Tibial nerve (tissue), 4 donors: ENCODE data around the gene GPR108. TPM values are rescaled to one million over a fixed set of nuclear protein-coding genes. Genes with fewer than 3 reads are reported as not detected.
A peak's percentile ranks its signal among the peaks of the same experiment; 100 is the strongest.

Source experiments
- DNase-seq, 2 donors: peaks; one replicate each; pipeline ENCODE4 v3.0.0-alpha.2; 2019; ENCODE audit warnings: low spot score in 2 of 2
- H3K27ac ChIP-seq, 4 donors: fragments of 200-600 bp; sonication (generic) in 3 of 4; one replicate each; pipeline ENCODE4 v1.5.1; 2017 to 2019; ENCODE audit warnings: mild to moderate bottlenecking in 1 of 4
- H3K27me3 ChIP-seq, 2 donors: fragments of 200-600 bp; sonication (generic) in 1 of 2; one replicate each; pipeline versions ENCODE4 v1.5.1 to v1.6.0; 2017 to 2019
- H3K36me3 ChIP-seq, 3 donors: fragments of 200-600 bp; sonication (generic); one replicate each; pipeline ENCODE4 v1.5.1; 2018 to 2019
- H3K4me1 ChIP-seq, 4 donors: fragments of 200-600 bp; sonication (generic) in 3 of 4; one replicate each; pipeline ENCODE4 v1.5.1; 2017 to 2019
- H3K4me3 ChIP-seq, 4 donors: fragments of 200-600 bp; sonication (generic) in 3 of 4; one replicate each; pipeline ENCODE4 v1.5.1; 2017 to 2019; ENCODE audit warnings: mild to moderate bottlenecking in 1 of 4, moderate library complexity in 1 of 4
- H3K9me3 ChIP-seq, 4 donors: fragments of 200-600 bp; sonication (generic) in 3 of 4; one replicate each; pipeline ENCODE4 v1.5.1; 2017 to 2019
- CTCF ChIP-seq, 5 experiments: fragments of 200-600 bp in 3 of 5; fragments of 450-650 bp in 2 of 5; sonication (generic) in 3 of 5; IDR thresholded peaks; one replicate each; pipeline ENCODE4 v1.5.1; 2016 to 2019; ENCODE audit warnings: antibody characterized with exemption in 5 of 5, mild to moderate bottlenecking in 3 of 5, moderate library complexity in 2 of 5
- EP300 ChIP-seq, 2 donors: sonication (generic); formaldehyde crosslinking; IDR thresholded peaks; one replicate each; pipeline ENCODE4 v1.6.1; 2017; ENCODE audit warnings: antibody characterized with exemption in 2 of 2, mild to moderate bottlenecking in 1 of 2
- POLR2A ChIP-seq, 2 donors: fragments of 450-650 bp; IDR thresholded peaks; one replicate each; pipeline ENCODE4 v1.6.1; 2017; ENCODE audit warnings: antibody characterized with exemption in 2 of 2, mild to moderate bottlenecking in 2 of 2, moderate library complexity in 2 of 2
- WGBS, 2 donors: methylation state at CpG; one replicate each; pipeline ENCODE4 v1.1.5; 2018; 5-methylcytosine and 5-hydroxymethylcytosine counted together
- total RNA-seq, 4 donors: library from RNA; depleted of rRNA; stranded (reverse); fragments of >200 nt; gene quantifications; one replicate each; pipeline ENCODE4 v1.1.0, GENCODE V29; 2016

The GPR108 gene
- total RNA-seq, 4 donors from 2014 or later: 53.4 to 79.2 (median 65.9) TPM

DNA sequence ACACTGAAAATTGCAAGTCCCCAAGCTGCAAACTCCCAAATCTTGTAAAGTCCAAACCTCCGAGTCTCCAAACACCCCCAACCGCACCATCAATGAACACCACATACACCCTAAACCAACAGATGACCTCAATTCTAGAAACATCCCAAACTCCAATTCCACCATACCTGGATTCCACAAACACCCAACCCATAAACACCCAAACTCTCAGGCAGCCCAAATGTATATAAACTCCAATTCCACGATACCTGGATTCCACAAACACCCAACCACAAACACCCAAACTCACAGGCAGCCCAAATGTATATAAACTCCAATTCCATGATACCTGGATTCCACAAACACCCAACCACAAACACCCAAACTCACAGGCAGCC lies 17.4 kb downstream of the GPR108 start:
- no peak for DNase-seq
- TF ChIP-seq EP300 (IDR thresholded peaks at IDR 0.05) (no peak), CTCF (IDR thresholded peaks at IDR 0.05) (no peak), POLR2A (IDR thresholded peaks at IDR 0.05) (no peak)
- Histone ChIP-seq H3K4me3 (peak overlapping the region in 2 of 4 donors; percentile 12 to 46), H3K27me3 (no peaks in the 10 kb centered on the region), H3K4me1 (peaks cover 0 to 47% (median 10%) of the 10 kb centered on the region in 4 donors), H3K36me3 (no peaks in the 10 kb centered on the region), H3K9me3 (no peaks in the 10 kb centered on the region), H3K27ac (peak overlapping the region in 1 of 4 donors; percentile 44)
- 85 to 89% methylated on average over 3 of the region's 3 CpGs for WGBS, 2 donors

- Histone ChIP-seq H3K4me3 (peak overlapping the region in 2 of 4 donors; percentile 15 to 46), H3K4me1 (peaks cover 0 to 45% (median 10%) of the 10 kb centered on the region in 4 donors), H3K36me3 (no peaks in the 10 kb centered on the region), H3K9me3 (no peaks in the 10 kb centered on the region), H3K27me3 (no peaks in the 10 kb centered on the region), H3K27ac (no peak overlapping the region)
- no peak for DNase-seq
- 84 to 89% methylated on average over 6 of the region's 6 CpGs for whole genome bisulfite sequencing, 2 donors
- no peak for TF ChIP-seq EP300 (IDR thresholded peaks at IDR 0.05)
- TF ChIP-seq CTCF (IDR thresholded peaks at IDR 0.05): no peak
- TF ChIP-seq POLR2A (IDR thresholded peaks at IDR 0.05): no peak
These were observed 17.9 kb downstream of the GPR108 start for GRCh38 chr19:6719540-6719861.

- Histone ChIP-seq H3K36me3 (no peaks in the 10 kb centered on the region), H3K9me3 (no peaks in the 10 kb centered on the region), H3K27me3 (no peaks in the 10 kb centered on the region), H3K4me1 (peaks cover 0 to 43% (median 10%) of the 10 kb centered on the region in 4 donors), H3K4me3 (peak overlapping the region in 2 of 4 donors; percentile 15 to 46), H3K27ac (no peak overlapping the region)
- DNase-seq: no peak
- WGBS, 2 donors: 75 to 77% methylated on average over 18 to 21 of the region's 21 CpGs
- TF ChIP-seq EP300 (IDR thresholded peaks at IDR 0.05) (no peak), CTCF (IDR thresholded peaks at IDR 0.05) (no peak), POLR2A (IDR thresholded peaks at IDR 0.05) (no peak)
These were observed 18.4 kb downstream of the GPR108 start for GRCh38 chr19:6718741-6719539.

DNA sequence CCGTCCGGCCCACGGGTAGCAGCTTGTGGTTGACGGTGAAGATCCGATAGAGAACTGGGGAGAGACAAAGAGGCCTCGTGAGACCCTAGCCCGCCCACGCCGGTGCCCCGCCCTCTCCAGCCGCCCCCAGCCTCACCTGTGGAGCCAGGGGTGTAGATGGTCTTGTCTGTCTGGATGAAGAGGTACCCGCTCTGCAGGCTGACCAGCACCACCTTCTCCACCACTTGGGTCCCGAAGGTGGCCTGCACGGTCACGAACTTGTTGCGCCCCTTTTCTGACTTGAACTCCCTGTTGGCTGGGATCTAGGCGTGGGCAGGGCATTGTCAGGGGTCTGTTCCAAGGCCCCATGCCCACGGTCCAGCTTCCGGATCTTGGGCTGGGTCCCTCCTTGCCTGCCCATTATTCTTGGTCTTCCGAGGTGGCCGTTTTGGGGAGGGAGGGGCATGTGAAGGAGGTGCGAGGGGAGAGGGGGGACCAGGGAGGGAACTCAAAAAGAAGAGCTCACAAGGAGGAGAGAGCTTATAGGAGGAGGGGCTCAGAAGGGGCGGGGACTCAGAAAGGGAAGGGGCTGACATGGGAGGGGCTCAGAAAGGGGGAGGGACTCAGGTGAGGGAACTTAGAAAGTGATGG lies 19.2 kb downstream of the GPR108 start:
- no peak overlapping the region for H3K4me3 ChIP-seq
- peaks cover 0 to 36% (median 10%) of the 10 kb centered on the region in 4 donors for H3K4me1 ChIP-seq
- DNase-seq: no peak
- no peaks in the 10 kb centered on the region for H3K9me3 ChIP-seq
- 65 to 67% methylated on average over 23 of the region's 23 CpGs for WGBS, 2 donors
- TF ChIP-seq POLR2A (IDR thresholded peaks at IDR 0.05) (no peak), EP300 (IDR thresholded peaks at IDR 0.05) (no peak), CTCF (IDR thresholded peaks at IDR 0.05) (no peak)
- H3K27me3 ChIP-seq: no peaks in the 10 kb centered on the region
- no peaks in the 10 kb centered on the region for H3K36me3 ChIP-seq
- no peak overlapping the region for H3K27ac ChIP-seq

GRCh38 chr19:6717441-6717971 lies 19.9 kb downstream of the GPR108 start:
- no peak for TF ChIP-seq EP300 (IDR thresholded peaks at IDR 0.05)
- no peak for TF ChIP-seq POLR2A (IDR thresholded peaks at IDR 0.05)
- no peak for TF ChIP-seq CTCF (IDR thresholded peaks at IDR 0.05)
- no peak for DNase-seq
- Histone ChIP-seq H3K36me3 (peaks cover 0 to 6% (median 0%) of the 10 kb centered on the region in 3 donors), H3K4me3 (no peak overlapping the region), H3K9me3 (no peaks in the 10 kb centered on the region), H3K27me3 (no peaks in the 10 kb centered on the region), H3K4me1 (peaks cover 0 to 28% (median 6%) of the 10 kb centered on the region in 4 donors), H3K27ac (no peak overlapping the region)
- 80 to 81% methylated on average over 4 of the region's 4 CpGs for WGBS, 2 donors
